IPS-18c (cell line): ENCODE measurements around the gene OVAAL.

ENCODE experiments used
- H3K4me3 ChIP-seq: 2 replicates; pipeline ENCODE4 v1.7.0; 2013; ENCODE audit warnings: low read depth, mild to moderate bottlenecking, low read length, moderate library complexity; ENCODE audit not compliant: insufficient read depth
- H3K9me3 ChIP-seq: one replicate; pipeline ENCODE4 v1.6.1; 2013; ENCODE audit warnings: mild to moderate bottlenecking, low read length, moderate library complexity; ENCODE audit not compliant: control insufficient read depth, insufficient read depth

The OVAAL gene

DNA sequence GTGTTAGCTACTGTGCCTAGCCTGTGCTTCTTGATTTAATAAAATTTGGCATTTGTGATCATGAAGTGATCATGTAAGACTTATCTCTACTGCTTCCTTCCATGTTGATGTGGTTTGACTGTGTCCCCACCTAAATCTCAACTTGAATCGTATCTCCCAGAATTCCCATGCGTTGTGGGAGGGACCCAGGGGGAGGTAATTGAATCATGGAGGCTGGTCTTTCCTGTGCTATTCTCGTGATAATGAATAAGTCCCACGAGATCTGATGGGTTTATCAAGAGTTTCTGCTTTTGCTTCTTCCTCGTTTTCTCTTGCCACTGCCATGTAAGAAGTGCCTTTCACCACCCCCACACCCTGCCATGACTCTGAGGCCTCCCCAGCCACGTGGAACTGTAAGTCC, at the start of gene OVAAL:
TSS of gene OVAAL (plus strand) at position 301 of the 400 bp plus-strand sequence.
- no peaks in the 10 kb centered on the region for H3K9me3 ChIP-seq
- no peak within 1 kb of the TSS for H3K4me3 ChIP-seq

DNA sequence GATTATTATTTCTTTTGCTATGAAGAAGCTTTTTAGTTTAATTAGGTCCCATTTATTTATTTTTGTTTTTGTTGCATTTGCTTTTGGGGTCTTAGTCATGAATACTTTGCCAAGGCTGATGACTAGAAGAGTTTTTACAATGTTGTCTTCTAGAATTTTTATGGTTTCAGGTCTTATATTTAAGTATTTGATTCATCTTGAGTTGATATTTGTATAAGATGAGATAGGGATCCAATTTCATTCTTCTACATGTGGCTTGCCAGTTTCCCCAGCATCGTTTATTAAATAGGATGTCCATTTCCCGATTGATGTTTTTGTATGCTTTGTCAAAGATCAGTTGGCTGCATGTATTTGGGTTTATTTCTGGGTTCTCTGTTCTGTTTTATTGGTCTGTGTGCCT, 47.9 kb upstream of the OVAAL start:
- Histone ChIP-seq H3K9me3 (peaks cover 2% of the 10 kb centered on the region), H3K4me3 (no peak overlapping the region)

DNA sequence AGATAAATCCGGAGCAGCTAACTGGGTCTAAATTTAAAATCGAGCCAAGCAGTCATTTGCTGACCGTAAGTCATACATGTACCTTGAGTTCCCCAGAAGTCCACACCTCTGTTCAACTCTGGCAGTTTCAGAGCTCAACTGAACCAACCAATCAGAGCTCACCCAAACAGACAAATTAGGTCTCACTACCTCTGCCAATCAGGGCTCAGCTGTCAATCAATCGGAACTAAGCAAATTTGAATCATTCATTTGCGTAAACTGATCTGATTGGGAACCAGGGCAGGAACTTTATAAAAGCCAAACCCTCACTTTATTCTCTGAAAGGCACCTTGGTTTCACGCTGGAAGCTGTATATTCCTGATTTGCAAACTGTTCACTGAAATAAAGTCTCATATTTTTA, 45.2 kb upstream of the OVAAL start:
- Histone ChIP-seq H3K9me3 (peaks cover 2% of the 10 kb centered on the region), H3K4me3 (no peak overlapping the region)

GRCh38 chr1:180515364-180515763, 43.4 kb upstream of the OVAAL start:
- Histone ChIP-seq H3K9me3 (no peaks in the 10 kb centered on the region), H3K4me3 (no peak overlapping the region)

DNA sequence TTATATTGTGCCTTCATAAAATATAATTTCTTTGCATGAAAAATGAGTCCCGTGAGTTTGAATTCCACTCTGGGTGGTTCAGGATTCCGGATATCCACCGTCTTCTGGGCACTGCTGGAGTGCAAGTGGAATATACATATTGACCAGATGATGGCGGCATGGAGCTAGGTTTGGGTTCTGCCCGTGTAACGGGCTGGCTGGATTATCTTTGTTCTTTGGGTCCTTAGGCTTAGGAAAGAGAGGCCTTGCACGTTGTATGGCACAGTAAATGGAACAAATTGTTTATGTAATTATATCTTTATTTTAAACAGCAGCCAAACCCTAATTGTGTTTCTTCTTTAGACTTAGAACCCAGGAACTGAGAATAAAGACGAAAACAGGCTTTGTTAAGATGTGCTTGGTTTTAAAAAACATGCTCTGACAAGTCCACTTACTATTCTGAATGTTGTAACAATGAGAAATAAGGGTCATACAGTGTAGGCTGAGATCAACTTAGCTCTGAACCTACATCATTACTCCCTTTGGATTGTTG, 42.8 kb upstream of the OVAAL start:
- Histone ChIP-seq H3K4me3 (no peak overlapping the region), H3K9me3 (no peaks in the 10 kb centered on the region)

DNA sequence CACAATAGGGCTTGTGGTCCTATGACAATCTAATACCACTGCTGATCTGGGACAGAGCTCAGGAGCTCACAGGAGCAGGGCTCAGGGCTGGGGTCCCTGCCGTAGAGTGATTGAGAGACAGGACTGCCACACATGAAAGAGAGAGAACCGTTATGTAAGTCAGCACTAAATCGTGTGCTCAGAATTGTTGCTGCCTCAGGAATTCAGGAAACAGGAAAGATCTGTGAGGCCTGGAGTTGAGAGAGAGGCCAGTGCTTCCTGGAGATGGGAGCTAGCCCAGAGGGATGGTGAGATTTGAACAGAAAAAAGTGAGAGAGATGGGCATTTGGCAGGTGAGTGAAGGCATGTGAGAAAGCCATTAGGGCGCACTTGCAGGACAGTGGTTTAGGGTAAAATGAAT, 38.9 kb upstream of the OVAAL start:
- no peaks in the 10 kb centered on the region for H3K9me3 ChIP-seq
- H3K4me3 ChIP-seq = no peak overlapping the region

DNA sequence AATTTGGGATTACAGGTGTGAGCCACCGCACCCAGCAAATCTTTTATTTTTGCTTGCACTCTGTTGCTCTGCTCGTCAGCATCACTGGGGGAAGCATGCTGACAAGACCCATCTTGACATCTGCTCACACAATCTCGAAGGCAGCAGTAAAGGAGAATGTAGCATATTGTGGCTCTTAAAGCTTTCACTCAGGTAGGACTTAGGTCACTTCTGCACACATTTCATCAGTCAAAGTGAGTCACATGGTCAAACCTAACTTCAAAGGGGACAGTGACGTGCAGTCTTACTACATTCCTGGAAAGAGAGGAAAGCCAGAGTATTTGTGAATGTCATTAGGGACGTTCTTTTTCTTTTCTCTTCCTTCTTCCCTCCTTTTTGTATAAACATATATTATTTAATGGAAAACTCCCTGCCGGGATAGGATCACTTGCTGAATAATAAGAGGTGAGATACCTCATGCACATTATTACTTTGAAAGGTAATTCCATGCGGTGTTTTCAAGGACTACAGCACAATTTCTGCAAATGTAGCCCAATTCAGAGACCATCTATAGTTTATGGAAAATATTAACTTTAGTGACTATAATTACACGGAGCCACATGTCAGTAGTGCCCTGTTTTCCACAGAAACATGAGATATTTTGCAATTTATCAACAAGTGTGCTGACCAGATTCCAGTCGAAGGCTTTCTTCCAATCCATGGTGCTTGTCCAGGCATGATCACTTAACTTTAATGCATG, 37.1 kb upstream of the OVAAL start:
- H3K4me3 ChIP-seq = no peak overlapping the region
- no peaks in the 10 kb centered on the region for H3K9me3 ChIP-seq

DNA sequence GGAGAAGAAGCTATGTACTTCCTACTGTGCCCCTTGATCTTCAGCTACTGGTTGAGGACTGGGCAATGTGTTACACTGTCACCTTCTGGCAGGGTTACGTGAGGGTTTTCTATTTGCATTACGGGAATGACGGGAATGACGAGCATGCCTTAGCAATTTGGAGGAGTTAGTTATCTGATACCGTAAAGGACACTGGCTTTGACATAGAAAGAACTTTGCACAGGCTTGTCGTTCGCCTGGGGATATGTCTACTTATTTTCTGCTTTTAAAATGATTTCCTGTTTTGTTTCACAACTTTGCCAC, 36.6 kb upstream of the OVAAL start:
- Histone ChIP-seq H3K9me3 (no peaks in the 10 kb centered on the region), H3K4me3 (no peak overlapping the region)

GRCh38 chr1:180524160-180524914, 34.4 kb upstream of the OVAAL start:
- Histone ChIP-seq H3K9me3 (no peaks in the 10 kb centered on the region), H3K4me3 (no peak overlapping the region)

- no peaks in the 10 kb centered on the region for H3K9me3 ChIP-seq
- no peak overlapping the region for H3K4me3 ChIP-seq
Measured at GRCh38 chr1:180524915-180525714, 33.6 kb upstream of the OVAAL start.

- H3K4me3 ChIP-seq = no peak overlapping the region
- no peaks in the 10 kb centered on the region for H3K9me3 ChIP-seq
Measured at GRCh38 chr1:180525715-180526039, 33.1 kb upstream of the OVAAL start.

GRCh38 chr1:180527101-180527669, 31.6 kb upstream of the OVAAL start:
- no peak overlapping the region for H3K4me3 ChIP-seq
- H3K9me3 ChIP-seq = no peaks in the 10 kb centered on the region

- no peak overlapping the region for H3K4me3 ChIP-seq
- H3K9me3 ChIP-seq = no peaks in the 10 kb centered on the region
Measured at GRCh38 chr1:180528868-180529470, 29.8 kb upstream of the OVAAL start.

GRCh38 chr1:180530501-180530900, 28.3 kb upstream of the OVAAL start:
- H3K4me3 ChIP-seq = no peak overlapping the region
- H3K9me3 ChIP-seq = no peaks in the 10 kb centered on the region

- Histone ChIP-seq H3K4me3 (no peak overlapping the region), H3K9me3 (no peaks in the 10 kb centered on the region)
Measured at GRCh38 chr1:180532854-180533253, 25.9 kb upstream of the OVAAL start.

- Histone ChIP-seq H3K4me3 (no peak overlapping the region), H3K9me3 (no peaks in the 10 kb centered on the region)
Measured at GRCh38 chr1:180533266-180533987, 25.3 kb upstream of the OVAAL start.

- Histone ChIP-seq H3K9me3 (no peaks in the 10 kb centered on the region), H3K4me3 (no peak overlapping the region)
Measured at GRCh38 chr1:180534214-180534613, 24.6 kb upstream of the OVAAL start.
